Dendritic cell treated with granulocyte-macrophage colony-stimulating factor and Interleukin-4, amounts not matched to agents 40 ng/mL and 50 ng/mL, for 4 days (primary cell): Measurements from ENCODE around the gene NIN.

Source experiments
- H3K27ac Mint-ChIP-seq: one replicate; pipeline ENCODE4 v1.8.0; 2022; ENCODE audit warnings: mild to moderate bottlenecking, mixed read lengths
- H3K27me3 Mint-ChIP-seq: one replicate; pipeline ENCODE4 v1.8.0; 2022; ENCODE audit warnings: mild to moderate bottlenecking, mixed read lengths
- H3K36me3 Mint-ChIP-seq: one replicate; pipeline ENCODE4 v1.8.0; 2022; ENCODE audit warnings: low read depth, mixed read lengths
- H3K4me1 Mint-ChIP-seq: one replicate; pipeline ENCODE4 v1.8.0; 2022; ENCODE audit warnings: low read depth, mixed read lengths
- H3K4me3 Mint-ChIP-seq: one replicate; pipeline ENCODE4 v1.8.0; 2022; ENCODE audit warnings: mild to moderate bottlenecking, moderate library complexity, mixed read lengths
- H3K9me3 Mint-ChIP-seq: one replicate; pipeline ENCODE4 v1.8.0; 2022; ENCODE audit warnings: mixed read lengths
- intact Hi-C: fragments of 100-400 bp; cut with micrococcal nuclease; formaldehyde crosslinking; loops from one replicate; pipeline ENCODE4 v1.15.0; 2022

Gene NIN

GRCh38 chr14:50801706-50802105, 29.3 kb downstream of the NIN start:
- Mint-ChIP-seq H3K4me1 (peaks cover 14% of the 10 kb centered on the region), H3K9me3 (no peaks in the 10 kb centered on the region), H3K27me3 (no peaks in the 10 kb centered on the region), H3K27ac (no peak overlapping the region), H3K4me3 (no peak overlapping the region), H3K36me3 (peaks cover 61% of the 10 kb centered on the region)
- intact Hi-C loops: loop anchor here (5.0 kb wide), 1 partner anchor 56 kb away; no protein-coding TSS in a partner anchor

- peaks cover 22% of the 10 kb centered on the region for H3K4me1 Mint-ChIP-seq
- no peak overlapping the region for H3K27ac Mint-ChIP-seq
- intact Hi-C loops: loop anchor here (5.0 kb wide), 1 partner anchor 57 kb away; no protein-coding TSS in a partner anchor
- no peaks in the 10 kb centered on the region for H3K27me3 Mint-ChIP-seq
- peaks cover 54% of the 10 kb centered on the region for H3K36me3 Mint-ChIP-seq
- H3K4me3 Mint-ChIP-seq: no peak overlapping the region
- H3K9me3 Mint-ChIP-seq: no peaks in the 10 kb centered on the region
Observed at GRCh38 chr14:50800032-50800431, 30.9 kb downstream of the NIN start.

- H3K27me3 Mint-ChIP-seq: no peaks in the 10 kb centered on the region
- intact Hi-C loops: no loop called here
- H3K27ac Mint-ChIP-seq: no peak overlapping the region
- no peak overlapping the region for H3K4me3 Mint-ChIP-seq
- no peaks in the 10 kb centered on the region for H3K9me3 Mint-ChIP-seq
- H3K36me3 Mint-ChIP-seq: peaks cover 50% of the 10 kb centered on the region
- H3K4me1 Mint-ChIP-seq: peaks cover 22% of the 10 kb centered on the region
Observed at GRCh38 chr14:50798048-50798421, 32.9 kb downstream of the NIN start.

- H3K27ac Mint-ChIP-seq: no peak overlapping the region
- H3K4me3 Mint-ChIP-seq: no peak overlapping the region
- peaks cover 22% of the 10 kb centered on the region for H3K4me1 Mint-ChIP-seq
- intact Hi-C loops: no loop called here
- H3K36me3 Mint-ChIP-seq: peaks cover 55% of the 10 kb centered on the region
- no peaks in the 10 kb centered on the region for H3K27me3 Mint-ChIP-seq
- no peaks in the 10 kb centered on the region for H3K9me3 Mint-ChIP-seq
Observed at GRCh38 chr14:50797250-50798047, 33.5 kb downstream of the NIN start.

- H3K27me3 Mint-ChIP-seq: no peaks in the 10 kb centered on the region
- intact Hi-C loops: no loop called here
- no peaks in the 10 kb centered on the region for H3K9me3 Mint-ChIP-seq
- no peak overlapping the region for H3K4me3 Mint-ChIP-seq
- H3K27ac Mint-ChIP-seq: no peak overlapping the region
- peaks cover 65% of the 10 kb centered on the region for H3K36me3 Mint-ChIP-seq
- H3K4me1 Mint-ChIP-seq: peaks cover 22% of the 10 kb centered on the region
Observed at GRCh38 chr14:50796390-50796789, 34.6 kb downstream of the NIN start.

GRCh38 chr14:50795909-50796308, 35.1 kb downstream of the NIN start:
- H3K27ac Mint-ChIP-seq: no peak overlapping the region
- H3K9me3 Mint-ChIP-seq: no peaks in the 10 kb centered on the region
- H3K4me1 Mint-ChIP-seq: peaks cover 22% of the 10 kb centered on the region
- H3K36me3 Mint-ChIP-seq: peaks cover 64% of the 10 kb centered on the region
- intact Hi-C loops: no loop called here
- H3K4me3 Mint-ChIP-seq: no peak overlapping the region
- H3K27me3 Mint-ChIP-seq: no peaks in the 10 kb centered on the region

- H3K36me3 Mint-ChIP-seq: peaks cover 64% of the 10 kb centered on the region
- H3K27me3 Mint-ChIP-seq: no peaks in the 10 kb centered on the region
- H3K4me3 Mint-ChIP-seq: no peak overlapping the region
- no peaks in the 10 kb centered on the region for H3K9me3 Mint-ChIP-seq
- no peak overlapping the region for H3K27ac Mint-ChIP-seq
- peaks cover 22% of the 10 kb centered on the region for H3K4me1 Mint-ChIP-seq
- intact Hi-C loops: no loop called here
Observed at GRCh38 chr14:50795142-50795541, 35.8 kb downstream of the NIN start.

GRCh38 chr14:50794068-50794645, 36.8 kb downstream of the NIN start:
- H3K36me3 Mint-ChIP-seq: peaks cover 64% of the 10 kb centered on the region
- no peaks in the 10 kb centered on the region for H3K27me3 Mint-ChIP-seq
- H3K27ac Mint-ChIP-seq: no peak overlapping the region
- intact Hi-C loops: no loop called here
- no peak overlapping the region for H3K4me3 Mint-ChIP-seq
- peaks cover 22% of the 10 kb centered on the region for H3K4me1 Mint-ChIP-seq
- no peaks in the 10 kb centered on the region for H3K9me3 Mint-ChIP-seq

GRCh38 chr14:50792634-50793068, 38.3 kb downstream of the NIN start:
- no peaks in the 10 kb centered on the region for H3K27me3 Mint-ChIP-seq
- peaks cover 14% of the 10 kb centered on the region for H3K4me1 Mint-ChIP-seq
- intact Hi-C loops: no loop called here
- no peaks in the 10 kb centered on the region for H3K9me3 Mint-ChIP-seq
- peaks cover 68% of the 10 kb centered on the region for H3K36me3 Mint-ChIP-seq
- H3K27ac Mint-ChIP-seq: no peak overlapping the region
- H3K4me3 Mint-ChIP-seq: no peak overlapping the region

GRCh38 chr14:50792051-50792477, 38.9 kb downstream of the NIN start:
- intact Hi-C loops: no loop called here
- Mint-ChIP-seq H3K9me3 (no peaks in the 10 kb centered on the region), H3K4me1 (peaks cover 10% of the 10 kb centered on the region), H3K27ac (no peak overlapping the region), H3K36me3 (peaks cover 74% of the 10 kb centered on the region), H3K4me3 (no peak overlapping the region), H3K27me3 (no peaks in the 10 kb centered on the region)

GRCh38 chr14:50791201-50791600, 39.8 kb downstream of the NIN start:
- Mint-ChIP-seq H3K27ac (no peak overlapping the region), H3K27me3 (no peaks in the 10 kb centered on the region), H3K36me3 (peaks cover 81% of the 10 kb centered on the region), H3K9me3 (no peaks in the 10 kb centered on the region), H3K4me3 (no peak overlapping the region), H3K4me1 (peaks cover 3% of the 10 kb centered on the region)
- intact Hi-C loops: no loop called here

- no peak overlapping the region for H3K4me3 Mint-ChIP-seq
Observed at GRCh38 chr14:50790589-50790988, 40.4 kb downstream of the NIN start.

GRCh38 chr14:50786751-50787464, 44.1 kb downstream of the NIN start:
- Mint-ChIP-seq H3K4me3 (no peak overlapping the region), H3K9me3 (no peaks in the 10 kb centered on the region), H3K27ac (no peak overlapping the region), H3K4me1 (peaks cover 8% of the 10 kb centered on the region), H3K36me3 (peaks cover 74% of the 10 kb centered on the region), H3K27me3 (no peaks in the 10 kb centered on the region)
- intact Hi-C loops: no loop called here

More at GRCh38 chr14:50790589-50790988, 40.4 kb downstream of the NIN start:
- intact Hi-C loops: no loop called here
- Mint-ChIP-seq H3K4me1 (peaks cover 2% of the 10 kb centered on the region), H3K36me3 (peaks cover 78% of the 10 kb centered on the region), H3K27ac (no peak overlapping the region), H3K9me3 (no peaks in the 10 kb centered on the region), H3K27me3 (no peaks in the 10 kb centered on the region)

- no peaks in the 10 kb centered on the region for H3K27me3 Mint-ChIP-seq
- peaks cover 69% of the 10 kb centered on the region for H3K36me3 Mint-ChIP-seq
- H3K9me3 Mint-ChIP-seq: no peaks in the 10 kb centered on the region
- H3K4me3 Mint-ChIP-seq: no peak overlapping the region
- H3K27ac Mint-ChIP-seq: no peak overlapping the region
- H3K4me1 Mint-ChIP-seq: peaks cover 8% of the 10 kb centered on the region
- intact Hi-C loops: no loop called here
Observed at GRCh38 chr14:50785457-50786063, 45.4 kb downstream of the NIN start.
